Measurements from ENCODE around the gene NTN4.
A peak's percentile ranks its signal among the peaks of the same experiment; 100 is the strongest.
"Not testable (repeated sequence)": the region's sequence is repeated elsewhere in the genome, so short reads cannot be mapped to it uniquely, and the experiment has no call there.

NTN4 gene

GRCh38 chr12:95710386-95710785, 80.2 kb downstream of the NTN4 start:
- DNase-seq (ENCODE audit: low spot score), result no peak

GRCh38 chr12:95709152-95709551, 81.4 kb downstream of the NTN4 start:
- no peak for DNase-seq (ENCODE audit: low spot score)

- no peak for DNase-seq (ENCODE audit: low spot score)
Observed at GRCh38 chr12:95705143-95705542, 85.4 kb downstream of the NTN4 start.

DNA sequence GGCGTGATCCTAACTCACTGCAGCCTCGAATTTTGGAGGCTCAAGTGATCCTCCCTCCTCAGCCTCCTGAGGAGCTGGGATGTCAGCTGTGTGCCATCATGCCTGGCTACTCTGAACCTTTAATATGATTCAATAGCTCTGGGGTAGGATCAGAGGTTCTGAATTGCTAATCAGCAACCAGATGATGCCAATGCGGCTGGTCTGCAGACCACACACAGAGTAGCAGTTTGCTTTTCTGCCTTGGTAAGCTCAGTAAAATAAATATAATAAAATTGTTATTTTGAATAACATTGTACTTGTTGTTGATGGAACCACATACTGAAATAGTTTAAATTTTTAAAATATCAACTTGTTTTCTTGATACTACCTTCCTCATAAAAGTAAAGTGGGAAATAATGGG, 86.6 kb downstream of the NTN4 start:
- DNase-seq (ENCODE audit: low spot score), result no peak

- peak; percentile 8 for DNase-seq (ENCODE audit: low spot score)
Observed at GRCh38 chr12:95701722-95702418, 88.7 kb downstream of the NTN4 start.

DNA sequence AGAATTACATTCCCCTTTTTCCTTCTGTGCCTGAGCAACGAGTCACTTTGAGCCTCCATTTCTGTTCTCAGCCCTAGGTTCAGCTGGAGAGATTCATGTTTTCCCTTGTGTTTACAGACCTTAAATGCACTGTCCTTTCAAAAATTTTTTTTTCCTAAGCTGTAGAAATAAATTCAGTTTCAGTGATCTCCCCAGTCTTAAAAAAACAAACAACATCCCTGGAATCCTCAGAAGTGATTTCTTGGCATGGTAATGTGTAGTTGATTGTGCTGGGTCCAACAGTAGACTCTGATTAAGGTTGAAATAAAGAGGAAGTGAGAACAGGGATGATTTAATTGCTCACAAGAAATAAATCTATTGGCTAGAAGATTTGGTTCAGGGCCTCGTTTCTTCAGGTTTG, 89.3 kb downstream of the NTN4 start:
- DNase-seq (ENCODE audit: low spot score), result no peak

DNA sequence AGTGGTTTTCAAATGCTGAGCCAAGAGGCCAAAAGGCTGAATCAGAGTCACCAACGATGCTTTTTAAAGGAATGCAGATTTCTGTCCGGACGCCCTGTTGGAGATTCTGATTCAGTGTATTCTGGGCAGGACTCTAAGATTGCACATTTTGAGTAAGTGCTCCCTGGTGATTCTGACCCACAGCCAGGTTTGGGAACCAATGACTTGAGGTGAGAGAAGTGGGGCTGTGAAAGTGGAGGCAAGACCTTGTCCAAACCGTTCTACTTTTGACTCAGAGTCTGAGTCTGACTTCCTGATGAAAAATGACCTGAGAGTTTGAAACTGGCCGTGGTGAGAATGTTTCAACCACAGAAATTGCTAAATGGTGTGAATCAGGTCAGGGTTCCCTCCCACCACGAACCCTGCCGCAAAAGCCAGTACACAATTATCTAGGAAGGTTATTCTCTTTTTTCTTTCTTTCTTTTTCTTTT, 90.2 kb downstream of the NTN4 start:
- DNase-seq (ENCODE audit: low spot score), result peak; percentile 12

GRCh38 chr12:95699579-95699978, 91.0 kb downstream of the NTN4 start:
- no peak for DNase-seq (ENCODE audit: low spot score)

DNA sequence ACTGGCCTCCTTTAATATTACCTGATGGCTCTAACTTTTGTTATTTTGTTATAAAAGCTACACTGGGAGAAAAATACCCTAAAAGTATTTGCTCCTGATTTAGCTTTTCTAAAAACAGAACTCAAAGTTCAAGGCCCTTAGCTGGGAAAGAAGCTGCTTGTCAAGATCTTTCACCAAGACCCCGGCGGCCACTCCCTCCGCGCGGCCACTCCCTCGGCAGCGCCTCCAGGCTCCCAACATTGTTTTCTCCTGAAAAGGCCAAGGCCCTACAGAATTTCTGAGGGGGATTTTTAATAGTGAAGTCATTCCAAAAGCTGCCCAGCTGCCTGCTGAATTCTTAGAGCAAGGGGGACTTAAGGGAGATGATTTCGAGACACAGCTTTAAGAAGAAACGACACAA, 96.4 kb downstream of the NTN4 start:
- no peak for DNase-seq (ENCODE audit: low spot score)

GRCh38 chr12:95693689-95694088, 96.9 kb downstream of the NTN4 start:
- no peak for DNase-seq (ENCODE audit: low spot score)

DNA sequence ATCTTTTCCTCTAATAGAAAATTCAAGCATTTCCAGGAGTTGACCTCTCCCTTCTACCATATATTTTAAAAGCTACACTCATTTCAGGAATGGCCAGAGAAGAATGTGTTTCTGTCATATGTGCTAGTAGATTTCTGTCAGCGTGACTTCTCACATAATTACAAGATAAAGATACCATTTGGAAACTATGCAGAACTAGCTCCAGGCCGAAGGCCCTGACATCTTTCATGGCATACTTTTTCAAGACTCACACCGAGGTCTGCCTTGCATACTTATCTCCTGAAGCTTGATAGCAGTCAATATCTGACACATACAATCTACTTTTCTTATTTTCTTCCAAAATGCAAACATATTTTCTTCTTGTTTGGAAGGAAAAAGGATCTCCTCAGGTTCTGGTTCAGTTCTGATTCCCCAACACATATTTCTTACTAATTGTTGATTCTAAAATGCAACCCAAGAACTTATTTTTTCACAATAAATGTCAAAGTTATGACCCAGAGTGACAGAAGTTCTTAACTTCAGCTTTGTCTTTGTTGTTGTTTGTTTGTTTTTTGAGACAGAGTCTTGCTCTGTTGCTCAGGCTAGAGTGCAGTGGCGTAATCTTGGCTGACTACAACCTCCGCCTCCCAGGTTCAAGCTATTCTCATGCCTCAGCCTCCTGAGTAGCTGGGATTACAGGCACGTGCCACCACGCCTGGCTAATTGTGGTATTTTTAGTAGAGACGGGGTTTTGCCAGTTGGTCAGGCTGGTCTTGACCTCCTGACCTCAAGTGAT, 99.5 kb downstream of the NTN4 start:
- no peak for DNase-seq (ENCODE audit: low spot score)

DNA sequence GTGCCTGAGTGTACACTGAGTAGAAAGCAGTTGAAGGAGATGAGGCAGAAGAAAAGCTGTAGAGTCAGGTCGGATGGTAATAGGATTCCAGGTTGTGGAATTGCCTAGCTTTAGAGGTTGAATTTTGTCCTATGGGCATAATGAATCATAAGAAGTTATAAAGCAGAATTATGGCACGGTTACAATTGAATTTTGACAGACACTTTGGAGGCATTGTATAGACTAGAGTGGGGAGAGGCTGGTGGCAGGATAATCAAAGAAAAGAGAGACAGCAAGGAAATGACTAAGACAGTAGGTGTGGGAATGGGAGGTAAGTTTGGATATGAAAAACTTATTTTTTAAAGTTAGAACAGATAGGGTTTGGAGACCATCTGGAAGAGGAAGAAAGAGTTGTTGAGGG, 102.6 kb downstream of the NTN4 start:
- DNase-seq (ENCODE audit: low spot score), result no peak

GRCh38 chr12:95683418-95683817, 107.1 kb downstream of the NTN4 start:
- no peak for DNase-seq (ENCODE audit: low spot score)

- no peak for DNase-seq (ENCODE audit: low spot score)
Observed at GRCh38 chr12:95681210-95681765, 109.3 kb downstream of the NTN4 start.

DNA sequence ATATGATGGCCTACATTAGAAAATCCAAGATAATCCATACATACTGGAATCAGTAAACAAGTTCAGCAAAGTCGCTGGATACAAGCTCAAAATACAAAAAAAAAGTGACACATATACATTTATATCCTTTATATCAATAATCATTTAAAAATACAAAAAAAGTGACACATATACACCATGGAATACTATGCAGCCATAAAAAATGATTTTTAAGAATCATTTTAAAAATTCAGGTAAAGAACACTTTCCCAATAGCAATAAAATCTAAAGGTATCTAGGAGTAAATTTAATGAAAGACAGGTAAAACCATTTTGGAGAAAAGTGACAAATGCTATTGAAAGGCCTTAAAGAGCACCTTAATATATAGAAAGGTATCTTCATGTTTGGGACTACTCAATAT, 111.9 kb downstream of the NTN4 start:
- no peak for DNase-seq (ENCODE audit: low spot score)

DNA sequence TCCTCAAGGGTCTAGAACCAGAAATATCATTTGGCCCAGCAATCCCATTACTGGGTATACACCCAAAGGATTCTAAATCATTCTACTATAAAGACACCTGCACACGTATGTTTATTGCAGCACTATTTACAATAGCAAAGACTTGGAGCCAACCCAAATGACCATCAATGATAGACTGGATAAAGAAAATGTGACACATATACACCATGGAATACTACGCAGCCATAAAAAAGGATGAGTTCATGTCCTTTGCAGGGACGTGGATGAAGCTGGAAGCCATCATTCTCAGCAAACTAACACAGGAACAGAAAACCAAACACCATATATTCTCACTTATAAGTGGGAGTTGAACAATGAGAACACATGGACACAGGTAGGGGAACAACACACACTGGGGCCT, 112.8 kb downstream of the NTN4 start:
- not testable (repeated sequence) for DNase-seq (ENCODE audit: low spot score)

- DNase-seq (ENCODE audit: low spot score), result peak; percentile 37
Observed at GRCh38 chr12:95674631-95675030, 115.9 kb downstream of the NTN4 start.

DNA sequence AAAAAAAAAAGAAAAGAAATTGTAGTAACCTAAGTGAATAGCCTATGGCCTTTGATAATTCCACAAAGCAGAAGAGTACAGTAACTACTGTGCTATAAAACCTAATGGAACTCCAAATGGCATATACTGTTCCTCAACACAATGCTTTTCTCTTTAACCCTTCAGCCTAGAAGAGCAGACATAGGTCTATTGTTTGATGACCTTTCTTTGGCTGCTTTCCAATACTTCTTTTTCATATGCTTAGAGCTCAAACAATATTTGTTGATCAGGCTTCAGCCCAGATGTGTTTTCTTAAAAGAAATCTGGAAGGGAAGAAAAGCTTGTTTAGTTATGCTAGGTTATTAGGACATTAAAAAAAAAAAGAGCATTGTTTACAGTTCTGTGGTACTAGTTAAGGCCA, 116.4 kb downstream of the NTN4 start:
- DNase-seq (ENCODE audit: low spot score), result no peak

GRCh38 chr12:95673576-95673975, 117.0 kb downstream of the NTN4 start:
- no peak for DNase-seq (ENCODE audit: low spot score)

- no peak for DNase-seq (ENCODE audit: low spot score)
Observed at GRCh38 chr12:95672166-95672565, 118.4 kb downstream of the NTN4 start.

DNA sequence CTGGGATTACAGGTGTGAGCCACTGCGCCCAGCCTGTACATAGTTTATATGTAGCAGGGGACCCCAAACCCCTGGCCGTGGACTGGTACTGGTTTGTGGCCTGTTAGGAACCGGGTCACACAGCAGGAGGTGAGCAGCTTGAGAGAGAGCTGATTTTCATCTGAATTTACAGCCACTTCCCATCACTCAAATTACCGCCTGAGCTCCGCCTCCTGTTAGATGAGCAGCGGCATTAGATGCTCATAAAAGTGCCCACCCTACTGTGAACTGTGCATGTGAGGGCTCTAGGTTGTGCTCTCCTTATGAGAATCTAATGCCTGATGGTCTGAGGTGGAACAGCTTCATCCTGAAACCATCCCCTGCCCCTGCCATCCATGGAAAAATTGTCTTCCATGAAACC, 119.3 kb downstream of the NTN4 start:
- DNase-seq (ENCODE audit: low spot score), result no peak

DNA sequence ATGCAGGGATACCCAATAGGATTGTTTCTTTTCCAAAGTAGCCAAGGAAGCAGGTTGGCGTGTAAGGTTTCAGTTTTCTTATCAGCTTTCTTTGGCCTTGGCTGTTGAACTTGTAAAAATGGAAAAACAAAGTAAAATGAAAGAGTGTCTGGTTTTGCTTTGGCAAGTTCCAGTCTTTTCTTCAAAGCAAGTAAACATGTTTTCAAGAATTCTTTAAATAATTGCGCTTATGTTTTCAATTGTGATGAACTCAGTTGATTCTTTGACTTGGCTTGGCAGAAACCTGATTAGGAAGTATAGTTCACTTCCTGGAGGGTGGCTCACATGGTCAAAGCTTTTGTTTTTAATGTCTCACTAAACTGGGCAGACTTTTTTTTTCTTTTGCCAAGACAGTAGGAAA, 127.0 kb downstream of the NTN4 start:
- DNase-seq (ENCODE audit: low spot score), result no peak

- DNase-seq (ENCODE audit: low spot score), result no peak
Observed at GRCh38 chr12:95661360-95661759, 129.2 kb downstream of the NTN4 start.
